K562 (cell line): ENCODE data around the gene WDR18. TPM values are rescaled to one million over a fixed set of nuclear protein-coding genes. Genes with fewer than 3 reads are reported as not detected.

Experiments used
- ESRRB ChIP-seq: fragments of 250-450 bp; sonication (Bioruptor Pico); IDR thresholded peaks from 2 replicates; pipeline ENCODE4 v1.5.0; 2020; ENCODE audit warnings: mild to moderate bottlenecking, moderate library complexity, borderline replicate concordance
- JUNB ChIP-seq: fragments of 450-650 bp; formaldehyde crosslinking; conservative IDR thresholded peaks from 2 replicates; pipeline ENCODE4 v1.4.0; 2020; ENCODE audit warnings: mild to moderate bottlenecking
- MGA ChIP-seq: fragments of 450-650 bp; IDR thresholded peaks from 2 replicates; pipeline ENCODE4 v1.6.1; 2016; ENCODE audit warnings: mild to moderate bottlenecking, moderate library complexity
- MLX ChIP-seq, 2 experiments: fragments of 450-650 bp in 1 of 2; sonication (generic) in 1 of 2; formaldehyde crosslinking; conservative IDR thresholded peaks; 2 replicates each; pipeline versions ENCODE4 v1.4.0 to v1.8.1; 2020 to 2022; ENCODE audit warnings: mild to moderate bottlenecking in 1 of 2, missing genetic modification reagents in 1 of 2
- RREB1 ChIP-seq: fragments of 250-450 bp; sonication (Bioruptor Pico); IDR thresholded peaks from 2 replicates; pipeline ENCODE4 v1.4.0; 2020
- U2AF2 ChIP-seq: fragments of 200-400 bp; formaldehyde crosslinking; optimal IDR thresholded peaks from 2 replicates; pipeline ENCODE3; 2017; ENCODE audit warnings: low read depth, mild to moderate bottlenecking, low read length
- ZNF224 ChIP-seq: sonication (generic); formaldehyde crosslinking; IDR thresholded peaks from 2 replicates; pipeline ENCODE4 v1.8.0; 2022; ENCODE audit warnings: mild to moderate bottlenecking, missing genetic modification reagents
- ZNF77 ChIP-seq: fragments of 250-450 bp; sonication (Bioruptor Pico); IDR thresholded peaks from 2 replicates; pipeline ENCODE4 v1.5.0; 2020
- polyA plus RNA-seq, 8 experiments: library from polyadenylated mRNA; depleted of rRNA in 4 of 8; stranded (reverse) in 5 of 8; unstranded in 3 of 8; fragments of >200 nt; fragmentation: Nextera tagmentation in 2 of 8; fragmentation: Illumina TruSeq in 1 of 8; extraction: Ambion mirVana in 2 of 8; extraction: Trizol in 1 of 8; gene quantifications; 2 replicates each; pipeline versions ENCODE4 v1.2.1 to v1.2.3, GENCODE V29; 2011 to 2014; ENCODE audit warnings: inconsistent platforms in 1 of 8, missing spikeins in 1 of 8
- total RNA-seq, 7 experiments: library from RNA; depleted of rRNA in 6 of 7; stranded (reverse); fragments of >200 nt in 6 of 7; fragmentation: Illumina TruSeq in 2 of 7; extraction: Trizol in 2 of 7; gene quantifications; 2 replicates each; pipeline versions ENCODE4 v1.2.1 to v1.2.3, GENCODE V29; 2011 to 2021; ENCODE audit warnings: low replicate concordance in 1 of 7

The WDR18 gene
- total and polyA plus RNA-seq, 9 of the 15 experiments (the other 6 are each of a cell fraction or from before 2014, with no cell fraction given), result 0.65 to 181 (median 30.1) TPM

- TF ChIP-seq RREB1 (CRISPR knock-in tag) (no peak), JUNB (CRISPR knock-in tag) (no peak), U2AF2 (no peak), MGA (no peak), ZNF77 (CRISPR knock-in tag) (no peak), ZNF224 (CRISPR knock-in tag) (no peak), MLX (CRISPR knock-in tag; conservative IDR thresholded peaks at IDR 0.05) (no peak), ESRRB (CRISPR knock-in tag) (no peak)
Measured at GRCh38 chr19:1041835-1042685, 57.9 kb downstream of the WDR18 start (continued).
